Cardiac fibroblast (primary cell): Measurements from ENCODE around the gene PLS1.

Experiments
- DNase-seq, 2 donors: peaks; one replicate each; pipeline versions ENCODE4 v3.0.0 to v3.0.0-alpha.2; 2010; ENCODE audit warnings: low read depth in 2 of 2
- H3K4me3 ChIP-seq, 2 donors: replicated peaks in 1 of 2; 1 replicate in 1 of 2; 2 replicates in 1 of 2; pipeline ENCODE4 v1.5.1; 2011; ENCODE audit warnings: low read depth in 2 of 2, low read length in 2 of 2, mild to moderate bottlenecking in 2 of 2, moderate library complexity in 1 of 2
- CTCF ChIP-seq: IDR thresholded peaks from one replicate; pipeline ENCODE4 v1.5.1; 2011; ENCODE audit warnings: low read depth, mild to moderate bottlenecking, low read length, inconsistent platforms

Gene PLS1

GRCh38 chr3:142680710-142681109, 84.5 kb downstream of the PLS1 start:
- DNase-seq = no peak
- TF ChIP-seq CTCF = no peak
- no peak overlapping the region for H3K4me3 ChIP-seq

GRCh38 chr3:142690613-142691012, 94.4 kb downstream of the PLS1 start:
- no peak for DNase-seq
- H3K4me3 ChIP-seq = no peak overlapping the region
- TF ChIP-seq CTCF = no peak

- no peak for DNase-seq
- no peak overlapping the region for H3K4me3 ChIP-seq
- no peak for TF ChIP-seq CTCF
Observed at GRCh38 chr3:142691527-142691926, 95.3 kb downstream of the PLS1 start.

GRCh38 chr3:142693136-142693853, 97.1 kb downstream of the PLS1 start:
- H3K4me3 ChIP-seq = no peak overlapping the region
- TF ChIP-seq CTCF = no peak
- no peak for DNase-seq

GRCh38 chr3:142694225-142694624, 98.0 kb downstream of the PLS1 start:
- no peak overlapping the region for H3K4me3 ChIP-seq
- no peak for TF ChIP-seq CTCF
- no peak for DNase-seq

GRCh38 chr3:142705198-142705597, 109.0 kb downstream of the PLS1 start:
- TF ChIP-seq CTCF = no peak
- DNase-seq = no peak
- no peak overlapping the region for H3K4me3 ChIP-seq
